Right lobe of liver (tissue), 4 donors: ENCODE data around the gene TLDC2.

Experiments
- POLR2A ChIP-seq: fragments of 450-650 bp; IDR thresholded peaks from one replicate; pipeline ENCODE4 v1.6.1; 2017; ENCODE audit warnings: antibody characterized with exemption, mild to moderate bottlenecking
- TF ChIP-seq, protein P1 (sequence below), 4 donors: fragments of 200-600 bp in 3 of 4; fragments of 450-650 bp in 1 of 4; IDR thresholded peaks; one replicate each; pipeline versions ENCODE4 v1.5.1 to v1.8.0; 2016 to 2022; ENCODE audit warnings: antibody characterized with exemption in 4 of 4, mild to moderate bottlenecking in 2 of 4
- donor health status: DM: no; HTN: no; CAD: no.
- donor health status: DM: no; HTN: no; CAD: no.
- donor health status: DM: no; HTN: yes; CAD: no.

DNA sequence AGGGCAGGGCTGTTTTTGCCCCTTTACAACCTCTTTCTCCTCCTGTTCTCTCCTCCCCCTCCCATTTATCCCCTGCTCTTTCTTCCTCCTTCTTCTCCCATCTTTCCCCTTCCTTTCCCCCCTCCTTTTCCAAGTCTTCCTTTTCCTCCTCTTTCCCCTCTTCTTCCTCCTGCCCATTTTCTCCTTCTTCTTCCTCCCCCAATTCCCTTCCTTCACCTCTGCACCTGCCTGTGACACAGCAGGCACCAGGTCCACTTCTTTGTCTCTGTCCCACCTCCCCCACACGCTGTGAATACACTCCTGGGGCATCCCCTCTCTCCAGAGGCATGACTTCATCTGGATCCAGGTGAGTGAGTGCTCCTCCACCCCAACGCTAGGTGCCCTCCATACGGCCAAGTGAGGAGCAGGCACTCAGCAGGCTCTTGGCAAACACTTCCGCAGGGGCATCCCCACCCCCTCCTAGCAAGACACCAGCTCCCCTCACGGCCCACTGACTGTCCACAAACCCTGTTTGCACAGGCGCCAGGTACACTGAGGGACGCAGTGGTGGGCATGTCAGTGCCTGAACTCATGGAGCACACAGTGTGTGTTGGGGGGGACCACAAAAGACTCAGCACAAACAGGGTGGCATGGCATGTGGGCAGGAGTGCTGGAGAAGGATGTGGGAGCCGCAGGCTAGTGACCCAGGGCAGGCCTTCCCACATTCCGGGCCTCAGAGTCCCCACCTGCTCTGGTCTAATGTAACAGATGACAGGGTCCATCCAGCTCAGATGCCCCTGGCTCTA is 10.7 kb upstream of the TLDC2 start:
- TF ChIP-seq POLR2A, result no peak
- TF ChIP-seq, protein P1, sequence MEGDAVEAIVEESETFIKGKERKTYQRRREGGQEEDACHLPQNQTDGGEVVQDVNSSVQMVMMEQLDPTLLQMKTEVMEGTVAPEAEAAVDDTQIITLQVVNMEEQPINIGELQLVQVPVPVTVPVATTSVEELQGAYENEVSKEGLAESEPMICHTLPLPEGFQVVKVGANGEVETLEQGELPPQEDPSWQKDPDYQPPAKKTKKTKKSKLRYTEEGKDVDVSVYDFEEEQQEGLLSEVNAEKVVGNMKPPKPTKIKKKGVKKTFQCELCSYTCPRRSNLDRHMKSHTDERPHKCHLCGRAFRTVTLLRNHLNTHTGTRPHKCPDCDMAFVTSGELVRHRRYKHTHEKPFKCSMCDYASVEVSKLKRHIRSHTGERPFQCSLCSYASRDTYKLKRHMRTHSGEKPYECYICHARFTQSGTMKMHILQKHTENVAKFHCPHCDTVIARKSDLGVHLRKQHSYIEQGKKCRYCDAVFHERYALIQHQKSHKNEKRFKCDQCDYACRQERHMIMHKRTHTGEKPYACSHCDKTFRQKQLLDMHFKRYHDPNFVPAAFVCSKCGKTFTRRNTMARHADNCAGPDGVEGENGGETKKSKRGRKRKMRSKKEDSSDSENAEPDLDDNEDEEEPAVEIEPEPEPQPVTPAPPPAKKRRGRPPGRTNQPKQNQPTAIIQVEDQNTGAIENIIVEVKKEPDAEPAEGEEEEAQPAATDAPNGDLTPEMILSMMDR (IDR thresholded peaks at IDR 0.05), result no peak
